Measurements from ENCODE around the gene C11orf65.
A peak's percentile ranks its signal among the peaks of the same experiment; 100 is the strongest.

Gene C11orf65

DNA sequence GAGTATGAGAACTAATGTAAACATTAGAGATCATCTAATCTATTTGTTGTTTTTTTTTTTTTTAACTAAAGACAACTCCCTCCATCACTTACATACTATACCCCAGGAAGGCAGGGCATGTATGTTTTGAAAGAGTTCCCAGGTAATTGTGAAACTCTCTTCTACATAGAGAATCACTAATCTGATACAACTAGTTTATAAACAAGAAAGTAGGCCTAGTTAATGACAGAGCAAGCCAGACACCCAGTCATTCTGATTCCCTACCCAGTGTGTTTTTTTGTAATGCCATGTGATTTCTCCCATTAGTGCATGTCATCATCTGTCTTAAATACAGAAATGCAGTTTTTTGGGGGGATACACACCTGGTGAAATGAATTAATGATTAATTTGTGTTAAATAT, 120.9 kb downstream of the C11orf65 start:
- H3K4me1 Mint-ChIP-seq: peaks cover 56% of the 10 kb centered on the region
- H3K27me3 Mint-ChIP-seq: no peaks in the 10 kb centered on the region
- H3K9me3 Mint-ChIP-seq: no peaks in the 10 kb centered on the region
- H3K36me3 Mint-ChIP-seq: peaks cover 28% of the 10 kb centered on the region
- peak overlapping the region; percentile 82 for H3K27ac Mint-ChIP-seq
- no peak overlapping the region for H3K4me3 Mint-ChIP-seq

DNA sequence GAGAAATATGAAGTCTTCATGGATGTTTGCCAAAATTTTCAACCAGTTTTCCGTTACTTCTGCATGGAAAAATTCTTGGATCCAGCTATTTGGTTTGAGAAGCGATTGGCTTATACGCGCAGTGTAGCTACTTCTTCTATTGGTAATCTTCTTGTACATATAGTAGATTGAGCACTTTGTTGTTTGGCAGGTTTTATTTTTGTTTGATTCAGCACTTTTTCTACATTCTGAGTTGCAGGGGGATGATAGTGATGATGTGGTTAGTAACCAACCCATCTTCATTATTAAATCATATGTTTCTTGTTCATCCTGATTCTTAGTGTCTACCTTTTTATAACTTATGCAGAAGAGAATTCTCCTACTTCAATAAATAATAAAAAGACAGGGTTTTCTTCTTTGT, 121.6 kb downstream of the C11orf65 start:
- Mint-ChIP-seq H3K36me3 (peaks cover 28% of the 10 kb centered on the region), H3K9me3 (no peaks in the 10 kb centered on the region), H3K4me1 (peaks cover 63% of the 10 kb centered on the region), H3K27ac (peak overlapping the region; percentile 85), H3K4me3 (no peak overlapping the region), H3K27me3 (no peaks in the 10 kb centered on the region)

DNA sequence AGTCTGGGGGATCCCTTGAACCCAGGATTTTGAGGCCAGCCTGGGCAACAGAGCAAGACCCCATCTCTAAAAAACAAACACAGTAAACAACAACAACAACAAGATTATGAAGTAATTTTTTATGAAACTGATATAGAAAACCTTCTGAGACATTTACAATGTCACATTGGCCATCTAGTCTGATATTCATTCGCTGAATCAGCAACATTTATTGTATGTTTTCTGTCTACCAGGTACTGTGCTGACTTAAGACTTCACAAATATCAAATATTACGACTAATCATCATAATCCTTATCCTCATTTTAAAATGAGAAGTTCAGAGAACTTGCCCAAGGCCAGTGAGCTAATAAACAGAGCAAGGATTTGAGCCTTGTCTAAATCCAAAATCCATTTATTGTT, 123.6 kb downstream of the C11orf65 start:
- Mint-ChIP-seq H3K4me3 (no peak overlapping the region), H3K36me3 (peaks cover 17% of the 10 kb centered on the region), H3K27me3 (no peaks in the 10 kb centered on the region), H3K9me3 (no peaks in the 10 kb centered on the region), H3K4me1 (peaks cover 65% of the 10 kb centered on the region), H3K27ac (peak overlapping the region; percentile 46)

- Mint-ChIP-seq H3K27me3 (no peaks in the 10 kb centered on the region), H3K9me3 (no peaks in the 10 kb centered on the region), H3K27ac (no peak overlapping the region), H3K36me3 (peaks cover 13% of the 10 kb centered on the region), H3K4me3 (no peak overlapping the region), H3K4me1 (peaks cover 64% of the 10 kb centered on the region)
Measured at GRCh38 chr11:108341654-108342053, 125.7 kb downstream of the C11orf65 start.

DNA sequence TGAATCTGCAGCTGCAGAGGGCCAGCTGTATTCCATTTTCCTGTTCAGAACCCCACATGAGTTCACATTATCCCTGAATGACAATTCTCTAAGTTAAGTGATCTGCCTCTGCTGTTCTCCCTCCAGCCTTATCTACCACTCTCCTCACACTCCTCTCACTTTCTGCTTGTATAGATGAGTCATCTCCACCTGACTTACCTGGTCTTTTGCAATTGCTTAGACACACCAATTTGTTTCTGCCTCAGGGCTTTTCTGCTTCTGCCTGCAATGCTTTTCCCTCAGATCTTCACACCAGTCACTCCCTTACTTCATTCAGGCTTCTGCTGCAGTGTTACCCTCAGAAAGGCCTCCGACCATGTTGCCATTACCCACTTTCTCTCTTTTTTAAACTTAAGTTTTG, 126.4 kb downstream of the C11orf65 start:
- Mint-ChIP-seq H3K4me3 (no peak overlapping the region), H3K27ac (peak overlapping the region; percentile 61), H3K9me3 (no peaks in the 10 kb centered on the region), H3K27me3 (no peaks in the 10 kb centered on the region), H3K4me1 (peaks cover 59% of the 10 kb centered on the region), H3K36me3 (peaks cover 10% of the 10 kb centered on the region)

DNA sequence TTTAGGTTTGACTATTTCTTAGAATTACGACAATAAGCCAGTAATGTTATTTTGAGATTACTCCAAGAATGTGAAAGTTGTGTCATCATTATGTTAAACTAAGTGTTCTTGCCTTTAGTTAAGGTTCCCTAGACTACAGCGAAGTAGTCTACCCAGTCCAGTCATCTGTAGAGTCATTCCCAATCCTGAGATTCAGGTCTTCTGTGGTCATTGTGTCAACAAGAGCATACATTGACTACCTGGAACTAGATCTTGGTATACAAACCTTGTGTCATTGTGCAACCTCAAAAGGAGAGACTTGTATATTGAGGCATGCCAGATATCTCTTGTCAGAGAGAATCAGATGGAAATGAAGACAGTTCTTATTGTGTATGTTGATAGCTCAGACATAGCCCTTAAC, 128.6 kb downstream of the C11orf65 start:
- H3K36me3 Mint-ChIP-seq: peaks cover 13% of the 10 kb centered on the region

GRCh38 chr11:108333403-108333899, 133.9 kb downstream of the C11orf65 start:
- Mint-ChIP-seq H3K9me3 (no peaks in the 10 kb centered on the region), H3K27ac (no peak overlapping the region), H3K27me3 (no peaks in the 10 kb centered on the region), H3K36me3 (peaks cover 18% of the 10 kb centered on the region), H3K4me1 (peaks cover 22% of the 10 kb centered on the region), H3K4me3 (no peak overlapping the region)

More for the DNA sequence above, 128.6 kb downstream of the C11orf65 start:
- Mint-ChIP-seq H3K27ac (peak overlapping the region; percentile 68), H3K4me3 (no peak overlapping the region), H3K9me3 (no peaks in the 10 kb centered on the region), H3K27me3 (no peaks in the 10 kb centered on the region), H3K4me1 (peaks cover 39% of the 10 kb centered on the region)
